CD4-positive, alpha-beta T cell treated with Interleukin-6 at 100 ng/mL for 8 hours (primary cell): ENCODE results near the gene PIAS4.
A peak's percentile ranks its signal among the peaks of the same experiment; 100 is the strongest.

Source experiments
- DNase-seq: peaks from one replicate; pipeline ENCODE4 v3.0.0-alpha.2; 2020; ENCODE audit warnings: mixed read lengths, low spot score

Gene PIAS4

GRCh38 chr19:4059891-4060620 is 52.5 kb downstream of the PIAS4 start:
- DNase-seq, result peak; percentile 32

DNA sequence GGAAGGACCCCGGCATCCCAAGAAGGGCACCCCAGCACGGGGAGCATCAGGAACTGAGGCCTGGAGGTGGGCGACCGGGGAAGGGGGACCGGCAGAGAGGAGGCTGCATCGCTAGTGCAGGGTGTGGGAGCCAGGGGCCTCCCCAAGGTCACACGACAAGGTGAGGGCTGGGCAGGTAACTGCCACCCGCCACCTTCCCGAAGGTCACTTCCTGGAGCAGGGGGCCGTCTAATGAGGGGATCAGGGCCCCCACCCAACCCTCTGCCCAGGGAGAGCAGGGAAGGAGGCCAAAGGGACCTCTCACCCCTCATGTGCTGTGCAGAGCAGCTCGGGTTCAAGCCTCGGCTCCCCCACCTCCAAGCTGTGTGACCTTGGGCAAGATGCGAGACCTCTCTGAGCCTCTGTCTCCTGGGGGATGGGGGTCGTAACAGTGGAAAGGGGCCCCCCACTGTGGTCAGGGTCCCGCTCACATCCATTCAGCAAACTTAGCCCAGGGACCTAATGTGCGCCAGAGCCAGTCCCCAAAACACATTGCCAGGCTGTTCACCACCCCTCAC is 53.2 kb downstream of the PIAS4 start:
- no peak for DNase-seq

GRCh38 chr19:4061178-4061682 is 53.7 kb downstream of the PIAS4 start:
- no peak for DNase-seq

- no peak for DNase-seq
Observed at GRCh38 chr19:4061683-4062418, 54.3 kb downstream of the PIAS4 start.

DNA sequence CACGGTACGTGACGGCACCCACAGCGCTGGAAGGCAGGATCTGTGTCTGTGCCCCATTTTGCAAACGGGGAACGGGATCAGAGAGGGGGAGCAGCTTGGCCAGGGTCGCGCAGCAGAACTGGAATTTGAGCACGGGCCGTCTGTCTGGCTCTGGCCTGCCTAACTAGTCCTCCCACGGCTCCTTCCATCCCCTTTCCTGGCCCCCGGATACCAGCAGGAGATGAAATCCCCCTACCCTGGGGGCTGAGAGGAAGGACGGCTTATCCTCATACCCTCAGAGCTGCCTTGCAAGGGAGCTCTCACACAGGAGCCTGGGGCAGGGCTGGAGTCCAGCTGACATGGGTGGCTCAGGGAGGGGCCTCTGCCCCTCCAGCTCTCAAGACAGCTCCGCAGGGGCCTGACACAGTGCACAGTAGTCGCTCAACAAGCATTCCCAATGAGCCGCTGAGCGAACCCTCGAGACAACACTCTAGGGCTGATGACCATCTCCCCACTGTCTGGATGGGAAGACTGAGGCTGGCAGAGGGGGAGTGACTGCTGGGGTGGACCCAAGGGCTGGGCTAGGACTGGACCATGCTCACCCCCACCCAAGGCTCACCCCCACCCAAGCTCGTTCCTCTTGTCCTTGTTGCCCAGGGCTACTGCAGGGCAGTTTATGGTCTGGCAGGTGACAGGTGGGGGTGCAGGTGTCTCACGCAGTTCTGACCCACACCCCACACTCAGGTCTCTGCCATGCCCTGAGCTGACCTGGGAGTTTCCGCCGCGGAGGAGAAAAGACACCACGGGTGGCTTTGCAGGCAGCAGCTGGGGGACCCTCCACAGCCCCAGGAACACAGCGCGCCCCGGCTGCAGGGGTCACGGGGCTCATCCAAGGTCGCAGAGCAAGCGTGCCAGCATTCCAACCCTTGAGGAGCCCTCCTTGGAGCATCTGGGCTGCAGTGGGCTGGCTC is 55.2 kb downstream of the PIAS4 start:
- DNase-seq, result no peak

DNA sequence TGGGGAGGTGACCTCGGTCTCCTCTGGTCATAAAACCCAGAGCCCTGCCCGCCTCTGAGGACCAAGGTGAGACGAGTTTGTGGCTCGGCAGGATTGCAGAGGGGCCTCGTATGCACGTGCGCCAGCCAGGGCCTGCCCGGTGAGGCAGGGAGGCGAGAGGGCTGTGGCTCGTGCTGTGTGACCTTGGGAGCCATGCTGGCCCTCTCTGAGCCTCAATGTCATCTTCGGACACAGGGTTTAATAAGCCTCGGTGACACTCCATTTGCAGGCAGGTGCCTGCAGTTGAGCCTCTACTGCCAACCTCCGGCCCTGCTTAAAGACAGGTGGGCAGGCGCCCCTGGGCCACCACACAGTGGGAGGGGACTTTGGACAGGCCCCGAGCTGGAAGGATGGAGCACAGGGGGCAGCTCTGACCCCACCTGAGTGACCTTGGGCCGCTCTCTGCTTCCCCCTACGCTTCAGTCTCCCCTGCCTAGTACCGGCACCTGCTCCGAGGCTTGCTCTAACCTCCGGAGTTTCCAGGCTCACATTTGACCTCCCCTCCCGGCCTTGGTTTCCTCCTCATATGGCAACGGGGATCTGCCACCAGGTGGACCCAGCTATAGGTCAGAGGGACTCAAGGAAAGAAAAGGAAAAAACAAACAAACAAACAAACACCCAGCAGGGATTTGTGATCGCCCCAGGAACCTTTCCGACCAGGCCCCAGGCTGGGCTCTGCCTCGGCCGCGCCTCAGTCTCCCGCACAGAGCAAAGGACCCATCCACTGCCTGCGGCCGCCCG is 56.0 kb downstream of the PIAS4 start:
- no peak for DNase-seq

DNA sequence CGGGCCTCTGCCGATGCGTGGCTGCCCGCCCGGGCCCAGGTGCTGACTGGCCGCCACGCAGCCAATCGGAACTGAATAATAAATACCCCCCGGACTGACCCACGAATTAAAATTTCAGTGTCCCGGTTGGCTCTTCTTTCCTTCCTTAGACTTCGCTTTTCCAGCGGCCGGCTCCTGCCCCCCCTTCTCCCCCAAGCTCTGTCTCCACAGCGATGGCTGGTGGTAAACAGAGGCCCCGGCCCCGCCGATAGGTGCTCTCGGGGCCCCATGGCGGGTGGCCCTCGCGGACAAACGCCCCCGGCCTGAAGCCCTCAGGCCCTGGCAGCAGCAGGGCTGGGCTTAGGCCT is 56.6 kb downstream of the PIAS4 start:
- no peak for DNase-seq

DNA sequence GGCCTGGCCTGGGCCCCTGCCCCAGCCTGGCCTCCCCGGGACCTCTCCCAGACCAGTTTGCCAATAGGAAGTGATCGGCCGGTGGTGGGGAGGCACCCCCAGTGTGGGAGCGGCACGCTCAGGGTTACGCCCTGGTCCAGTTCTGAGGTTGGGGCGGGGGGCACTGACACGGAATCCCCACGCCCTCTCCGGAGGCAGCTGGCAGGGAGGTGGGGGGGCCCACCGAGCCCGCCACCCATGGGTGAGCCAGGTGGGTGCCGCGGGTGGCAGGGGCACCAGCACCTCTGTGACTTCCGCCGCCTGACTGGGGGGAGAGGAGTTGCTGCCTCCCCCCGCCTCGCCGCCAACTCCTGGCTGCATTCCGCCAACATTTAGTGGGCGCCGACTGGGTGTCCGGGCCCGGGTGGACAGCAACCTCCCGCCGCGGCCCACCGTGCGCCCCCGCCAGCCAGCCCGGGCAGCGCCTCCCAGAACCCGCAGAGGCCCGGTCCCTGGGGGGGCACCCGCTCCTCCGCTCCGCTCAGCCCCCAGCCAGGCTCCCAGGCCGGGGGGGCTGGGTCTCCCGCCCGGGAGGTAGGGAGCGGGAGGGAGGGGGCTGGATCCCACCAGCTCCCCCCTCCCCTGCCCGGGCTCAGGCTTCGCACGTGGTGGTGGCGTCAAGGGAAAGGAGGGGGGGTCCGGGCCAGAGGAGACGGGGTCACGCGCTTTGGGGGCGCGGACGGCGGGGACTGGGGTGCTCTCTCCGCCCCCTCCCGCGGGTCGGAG is 57.1 kb downstream of the PIAS4 start:
- DNase-seq, result no peak

DNA sequence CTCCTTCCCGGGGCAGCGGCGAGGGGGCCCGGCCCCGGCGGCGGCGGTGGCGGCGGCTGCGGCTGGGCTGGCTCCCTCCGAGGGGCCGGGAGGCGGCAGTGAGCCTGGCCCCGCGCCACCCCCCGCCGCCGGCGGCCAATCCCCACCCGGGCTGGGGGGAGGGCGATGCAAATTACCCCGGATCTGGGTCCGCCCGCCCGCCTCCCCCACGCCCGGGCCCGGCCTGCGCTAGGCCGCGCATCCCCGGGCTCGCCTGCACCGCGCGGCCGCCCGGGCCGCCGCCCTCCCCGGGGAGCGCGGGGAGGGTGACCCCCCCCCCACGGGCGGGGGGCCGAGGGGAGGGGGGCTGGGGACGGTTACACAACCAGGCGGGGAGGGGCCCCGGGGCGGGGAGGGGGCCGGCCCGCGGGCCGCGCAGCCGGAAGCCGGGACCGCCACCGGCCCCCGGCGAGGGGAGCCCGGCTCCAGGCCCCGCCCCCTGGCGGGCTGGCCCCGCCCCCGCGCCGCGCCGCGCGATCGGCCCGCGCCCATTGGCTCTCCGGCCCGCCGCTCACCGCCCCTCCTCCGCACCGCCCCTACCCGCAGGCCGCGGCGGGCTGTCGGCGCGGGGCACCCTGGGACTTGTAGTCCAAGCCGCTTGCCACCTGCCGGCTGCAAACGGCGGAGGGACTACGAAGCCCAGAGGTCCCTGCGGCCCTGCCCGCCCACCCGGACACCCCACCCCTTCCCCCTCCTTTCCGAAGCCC is 58.1 kb downstream of the PIAS4 start:
- DNase-seq, result peak; percentile 97

DNA sequence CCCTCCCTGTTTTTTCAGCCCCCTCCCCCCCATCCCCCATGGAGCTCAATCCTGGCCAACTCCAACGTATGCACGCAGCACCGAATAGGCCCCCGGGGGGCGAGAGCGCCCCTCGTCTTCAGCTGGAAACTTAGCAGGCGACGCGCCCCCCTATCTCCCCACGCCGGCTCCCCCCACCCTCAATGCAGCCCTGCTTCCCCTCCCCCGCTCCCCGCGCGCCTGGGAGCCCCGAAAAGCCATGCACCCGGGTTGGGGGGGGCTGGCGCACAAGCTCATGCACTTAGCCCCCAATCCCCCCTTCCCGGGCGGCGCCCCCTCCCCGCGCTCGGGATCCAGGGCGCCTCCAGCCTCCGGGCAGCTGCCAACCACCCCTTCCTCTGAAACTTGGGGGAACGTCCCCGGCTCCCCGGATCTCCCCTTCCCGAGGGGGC is 58.7 kb downstream of the PIAS4 start:
- peak; percentile 38 for DNase-seq

DNA sequence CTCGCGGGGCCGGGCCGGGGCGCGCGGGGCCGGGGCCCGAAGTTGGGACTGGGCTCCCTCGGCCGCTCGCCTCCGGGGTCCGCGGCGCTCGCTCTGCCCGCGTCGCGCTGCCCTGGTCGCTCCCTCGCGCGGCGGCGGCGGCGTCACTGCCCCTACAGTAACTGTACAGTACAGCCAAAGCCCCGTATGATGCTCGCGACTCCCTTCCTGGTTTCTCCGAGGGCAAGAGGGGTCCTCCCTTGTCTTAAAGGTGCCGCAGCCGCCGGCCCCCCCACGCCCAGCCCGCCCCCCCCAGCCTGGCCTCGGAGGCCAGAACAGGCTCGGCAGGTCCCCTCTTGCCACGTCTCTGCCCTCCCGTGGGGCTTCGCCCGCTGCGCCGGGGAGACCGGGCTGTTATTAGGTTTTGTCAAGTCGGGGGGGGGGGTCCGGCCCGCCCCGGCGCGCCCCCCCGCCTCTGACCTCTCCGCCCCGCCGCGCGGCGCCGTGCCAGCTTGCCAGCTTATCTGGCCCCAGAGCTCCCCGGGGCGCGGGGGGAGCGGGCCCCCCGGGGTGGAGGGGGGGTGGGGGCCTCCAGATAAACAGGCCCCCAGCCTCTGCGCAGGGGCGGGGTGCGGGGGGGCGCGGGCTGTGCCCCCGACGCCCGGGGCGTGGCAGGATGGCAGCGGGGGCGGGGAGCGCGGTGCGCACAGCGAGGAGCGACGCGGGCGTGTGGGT is 59.3 kb downstream of the PIAS4 start, which contains the start of gene ZBTB7A:
ZBTB7A (minus strand) TSS at position 218 of the 714 bp plus-strand sequence. CDS start 11,667 bp downstream, outside the sequence.
- DNase-seq, result peak; percentile 83

DNA sequence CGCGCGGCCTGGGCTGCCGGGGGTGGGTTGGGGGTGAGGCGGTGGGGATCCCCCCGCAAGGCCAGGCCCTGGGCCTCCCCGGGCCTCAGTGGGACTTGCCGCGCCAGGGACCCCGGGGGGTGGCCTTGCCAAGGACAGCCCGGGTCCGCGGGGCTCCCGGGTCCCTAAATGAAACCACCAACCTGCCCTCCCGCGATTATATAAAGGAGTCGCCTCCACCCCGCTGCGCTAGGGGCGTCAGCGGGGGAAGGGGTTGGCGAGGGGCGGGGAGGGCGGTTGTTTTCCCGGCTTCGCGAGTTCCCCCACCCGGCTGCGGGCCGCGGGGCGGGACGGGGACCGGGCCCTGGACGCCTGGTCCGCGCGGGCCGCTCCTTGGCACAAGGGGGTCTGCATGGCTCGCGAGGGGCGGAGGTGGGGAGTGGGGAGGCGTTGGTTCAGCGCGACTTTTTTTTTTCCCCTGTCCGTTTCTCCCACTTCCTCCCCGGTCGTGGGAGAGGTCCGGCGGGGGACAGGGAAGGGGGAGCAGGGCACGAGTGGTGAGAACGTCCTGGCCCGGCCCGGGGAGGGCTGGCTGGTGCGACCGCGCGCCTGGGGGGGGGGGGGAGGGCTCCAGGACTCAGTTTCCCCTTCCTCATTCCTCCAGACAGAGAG is 60.0 kb downstream of the PIAS4 start:
- DNase-seq, result peak; percentile 44

DNA sequence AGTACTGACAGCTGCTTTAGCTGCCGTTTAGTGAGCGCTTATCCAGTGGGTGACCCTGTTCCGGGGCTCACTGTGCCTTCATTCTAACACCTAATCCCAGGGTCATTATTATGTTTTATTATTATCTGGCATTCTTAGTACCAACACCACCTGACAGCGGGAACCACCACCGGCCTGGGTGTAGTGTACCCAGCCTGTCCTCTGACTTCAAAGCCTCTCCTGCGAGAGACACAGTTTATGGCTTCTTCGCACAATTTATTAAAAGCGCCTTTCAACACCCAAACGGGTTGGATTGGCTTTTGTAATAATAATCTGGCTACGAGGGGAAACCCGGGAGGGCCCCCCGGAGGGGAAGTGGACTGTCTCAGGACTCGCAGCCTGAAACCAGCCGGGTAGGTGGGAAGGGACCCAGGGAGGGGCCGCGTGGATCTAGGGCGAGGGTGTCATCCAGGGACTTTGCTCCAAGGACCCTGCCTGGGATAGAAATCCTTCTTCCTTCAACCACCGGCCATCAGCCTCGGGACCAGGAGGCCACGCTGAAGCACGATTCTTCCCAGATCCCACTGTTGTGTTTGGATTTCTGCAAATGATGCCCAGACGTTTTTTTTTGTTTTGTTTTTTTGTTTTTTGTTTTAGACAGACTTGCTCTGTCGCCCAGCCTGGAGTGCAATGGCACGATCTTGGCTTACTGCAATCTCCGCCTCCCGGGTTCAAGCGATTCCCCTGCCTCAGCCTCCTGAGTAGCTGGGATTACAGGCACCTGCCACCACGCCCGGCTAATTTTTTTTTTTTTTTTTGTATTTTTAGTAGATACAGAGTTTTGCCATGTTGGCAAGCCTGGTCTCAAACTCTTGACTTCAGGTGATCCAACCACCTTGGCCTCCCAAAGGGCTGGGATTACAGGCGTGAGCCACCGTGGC is 60.8 kb downstream of the PIAS4 start:
- DNase-seq, result no peak

GRCh38 chr19:4069331-4069959 is 61.9 kb downstream of the PIAS4 start:
- peak; percentile 68 for DNase-seq

GRCh38 chr19:4071610-4072009 is 64.1 kb downstream of the PIAS4 start:
- no peak for DNase-seq

DNA sequence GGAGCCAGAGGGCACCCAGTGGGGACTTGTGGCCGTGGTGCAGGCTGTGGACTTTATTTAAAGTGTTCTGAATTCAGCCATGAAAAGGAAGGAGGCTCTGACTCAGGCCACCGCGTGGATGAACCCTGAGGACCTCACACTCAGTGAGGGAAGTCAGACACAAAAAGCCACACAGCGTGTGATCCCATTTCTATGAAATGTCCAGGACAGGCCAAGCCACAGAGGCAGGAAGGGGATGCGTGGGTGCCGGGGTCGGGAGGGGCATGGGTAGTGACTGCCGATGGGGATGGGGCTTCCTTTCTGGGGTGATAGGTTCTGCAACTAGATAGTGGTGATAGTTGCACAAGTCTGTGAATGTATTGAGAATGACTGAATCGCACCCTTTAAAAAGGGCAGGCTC is 67.8 kb downstream of the PIAS4 start:
- no peak for DNase-seq

- DNase-seq, result no peak
Observed at GRCh38 chr19:4077007-4077374, 69.5 kb downstream of the PIAS4 start.
